Left ventricle myocardium superior (tissue), 1 donor: ENCODE measurements around the gene TUBA1A. TPM values are rescaled to one million over a fixed set of nuclear protein-coding genes. Genes with fewer than 3 reads are reported as not detected.
"Not testable (repeated sequence)": the region's sequence is repeated elsewhere in the genome, so short reads cannot be mapped to it uniquely, and the experiment has no call there.

Experiments used
- ATAC-seq: fragments of 200-7000 bp; cut with Tn5 transposase; one replicate; pipeline ENCODE4 v1.9.1; 2020; ENCODE audit warnings: mild to moderate bottlenecking, moderate library complexity
- DNase-seq: peaks from one replicate; pipeline ENCODE4 v3.0.0-alpha.2; 2020
- intact Hi-C: fragments of 100-400 bp; cut with micrococcal nuclease; formaldehyde crosslinking; loops from one replicate; pipeline ENCODE4 v1.11.0; 2022
- total RNA-seq: library from RNA; stranded (reverse); fragmentation: NEBNext Ultra II Directional; extraction: Animal tissue kit (Norgen Biotek cat#: 25700); gene quantifications from one replicate; pipeline ENCODE4 v1.2.1, GENCODE V29; 2021
- donor health status: DM: no; HTN: yes; CAD: no; lungs with severe emphysema.

Gene TUBA1A
- total RNA-seq, 1 donor from 2014 or later = 69.9 TPM

DNA sequence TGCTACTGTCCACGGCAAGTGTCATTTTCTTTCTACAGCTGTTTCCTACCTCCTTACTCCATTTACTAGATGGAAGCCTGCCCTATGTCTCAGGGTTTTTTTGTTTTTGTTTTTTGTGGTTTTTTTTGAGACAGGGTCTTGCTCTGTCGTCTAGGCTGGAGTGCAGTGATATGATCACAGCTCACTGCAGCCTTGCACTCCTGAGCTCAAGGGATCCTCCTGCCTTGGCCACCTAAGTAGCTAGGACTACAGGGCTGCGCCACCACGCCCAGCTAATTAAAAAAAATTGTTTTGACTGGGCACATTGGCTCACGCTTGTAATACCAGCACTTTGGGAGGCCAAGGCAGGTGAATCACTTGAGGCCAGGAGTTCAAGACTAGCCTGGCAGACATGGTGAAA, 14.7 kb downstream of the TUBA1A start:
- intact Hi-C loops = no loop called here
- ATAC-seq (no peak), DNase-seq (no peak)

DNA sequence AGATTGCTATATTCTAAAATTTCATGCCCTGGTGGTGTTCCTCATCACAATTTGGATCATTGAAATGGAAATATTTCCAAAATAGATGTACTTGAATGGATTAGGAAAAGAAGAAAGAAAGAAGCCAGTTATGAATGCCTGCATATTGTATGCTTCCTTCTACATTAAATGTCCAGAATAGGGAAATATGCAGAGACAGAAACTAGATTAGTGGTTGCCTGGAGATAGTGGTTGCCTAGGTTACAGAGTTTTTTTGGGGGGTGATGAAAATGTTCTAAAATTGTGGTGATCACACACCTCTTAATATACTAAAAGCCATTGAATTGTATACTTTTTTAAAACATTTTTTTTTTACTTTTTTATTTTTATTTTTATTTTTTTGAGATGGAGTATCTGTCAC, 18.0 kb downstream of the TUBA1A start:
- DNase-seq = no peak
- intact Hi-C loops = no loop called here
- no peak for ATAC-seq

DNA sequence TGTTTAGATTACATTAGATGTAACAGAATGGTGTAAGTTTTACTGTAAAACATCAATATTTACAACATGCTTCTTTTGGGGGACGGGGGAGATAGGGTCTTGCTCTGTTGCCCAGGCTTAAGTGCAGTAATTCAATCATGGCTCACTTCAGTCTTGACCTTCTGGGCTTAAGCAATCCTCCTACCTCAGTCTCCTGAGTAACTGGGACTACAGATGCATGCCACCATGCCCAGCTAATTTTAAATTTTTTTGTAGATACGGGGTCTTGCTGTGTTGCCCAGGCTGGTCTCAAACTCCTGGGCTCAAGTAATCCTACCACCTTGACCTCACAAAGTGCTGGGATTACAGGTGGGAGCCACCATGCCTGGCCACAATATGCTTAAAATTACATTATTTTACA, 23.8 kb downstream of the TUBA1A start:
- intact Hi-C loops = no loop called here
- no peak for ATAC-seq
- no peak for DNase-seq

DNA sequence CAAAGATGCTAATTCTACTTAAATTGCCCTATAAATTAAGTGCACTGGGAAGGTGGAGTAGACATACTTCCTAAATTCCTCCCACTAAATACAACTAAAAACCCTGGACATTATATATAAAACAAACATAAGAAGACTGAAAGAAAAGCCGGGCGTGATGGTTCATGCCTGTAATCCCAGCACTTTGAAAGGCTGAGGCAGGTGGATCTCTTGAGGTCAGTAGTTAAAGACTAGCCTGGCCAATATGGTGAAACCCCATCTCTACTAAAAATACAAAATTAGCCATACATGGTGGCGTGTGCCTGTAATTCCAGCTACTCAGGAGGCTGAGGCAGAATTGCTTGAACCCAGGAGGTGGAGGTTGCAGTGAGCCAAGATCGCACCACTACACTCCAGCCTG, 27.0 kb downstream of the TUBA1A start:
- DNase-seq = not testable (repeated sequence)

DNA sequence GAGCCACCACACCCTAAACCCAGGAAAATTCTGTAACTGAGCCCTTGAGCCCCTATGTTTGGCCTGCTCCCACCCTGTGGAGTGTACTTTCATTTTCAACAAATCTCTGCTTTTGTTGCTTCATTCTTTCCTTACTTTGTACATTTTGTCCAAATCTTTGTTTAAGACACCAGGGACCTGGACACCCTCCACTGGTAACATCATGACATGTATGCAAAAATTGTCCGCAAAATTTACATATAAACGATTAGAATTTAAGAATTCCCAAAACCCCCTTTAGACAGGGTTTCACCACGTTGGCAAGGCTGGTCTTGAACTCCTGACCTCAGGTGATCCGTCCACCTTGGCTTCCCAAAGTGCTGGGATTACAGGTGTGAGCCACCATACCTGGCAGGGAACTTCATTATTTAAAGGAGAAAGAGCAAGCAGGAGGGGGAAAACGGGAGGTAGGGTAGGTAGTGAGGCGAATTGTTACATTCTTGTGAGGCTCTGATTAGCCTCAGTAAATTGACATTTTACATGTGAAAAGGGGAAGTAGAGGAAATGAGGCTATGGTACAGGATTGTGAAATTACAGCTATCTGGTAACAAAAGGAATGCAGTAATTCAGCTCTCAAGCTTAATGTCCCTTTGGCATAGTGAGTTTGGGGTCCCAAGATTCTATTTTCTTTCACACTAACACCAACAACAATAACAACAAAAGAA, 27.6 kb downstream of the TUBA1A start:
- no peak for DNase-seq
- intact Hi-C loops = no loop called here
- ATAC-seq = no peak

More for the DNA sequence above, 27.0 kb downstream of the TUBA1A start:
- intact Hi-C loops, ATAC-seq: not testable (repeated sequence)

DNA sequence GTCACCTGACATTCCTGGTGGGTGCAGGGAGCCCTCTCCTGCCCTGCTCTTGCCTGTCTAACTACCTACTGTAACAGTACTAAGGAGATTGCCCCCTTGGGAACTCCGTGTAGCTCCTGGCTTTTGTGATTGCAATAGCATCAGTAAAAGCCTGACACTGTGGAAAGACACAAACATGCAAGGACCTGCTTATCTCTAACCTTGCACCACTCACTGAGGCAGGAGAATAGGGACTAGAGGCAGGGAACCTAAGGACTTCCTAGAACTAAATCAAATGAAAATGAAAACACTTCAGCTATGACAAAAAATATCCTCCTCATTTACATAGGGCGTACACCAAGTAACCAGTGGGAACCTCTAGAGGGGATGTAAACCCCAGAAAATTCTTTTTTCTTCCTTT, 28.5 kb downstream of the TUBA1A start:
- no peak for DNase-seq
- intact Hi-C loops = no loop called here
- no peak for ATAC-seq

DNA sequence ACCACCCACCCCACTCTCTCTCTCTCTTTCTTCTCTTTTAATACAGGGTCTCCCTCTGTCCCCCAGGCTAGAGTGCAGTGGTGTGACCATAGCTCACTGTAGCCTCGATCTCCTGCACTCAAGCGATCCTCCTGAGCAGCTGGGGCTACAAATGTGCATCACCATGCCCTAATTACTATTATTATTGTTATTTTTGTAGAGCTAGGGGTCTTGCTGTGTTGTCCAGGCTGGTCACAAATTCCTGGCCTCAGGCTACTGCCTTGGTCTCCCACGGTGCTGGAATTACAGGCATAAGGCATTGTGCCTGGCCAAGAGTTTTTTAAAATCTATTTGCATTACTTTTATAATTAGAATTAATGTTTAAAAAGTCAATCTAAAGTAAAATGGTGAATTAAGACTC, 34.7 kb downstream of the TUBA1A start:
- DNase-seq = no peak
- no peak for ATAC-seq
- intact Hi-C loops = no loop called here

DNA sequence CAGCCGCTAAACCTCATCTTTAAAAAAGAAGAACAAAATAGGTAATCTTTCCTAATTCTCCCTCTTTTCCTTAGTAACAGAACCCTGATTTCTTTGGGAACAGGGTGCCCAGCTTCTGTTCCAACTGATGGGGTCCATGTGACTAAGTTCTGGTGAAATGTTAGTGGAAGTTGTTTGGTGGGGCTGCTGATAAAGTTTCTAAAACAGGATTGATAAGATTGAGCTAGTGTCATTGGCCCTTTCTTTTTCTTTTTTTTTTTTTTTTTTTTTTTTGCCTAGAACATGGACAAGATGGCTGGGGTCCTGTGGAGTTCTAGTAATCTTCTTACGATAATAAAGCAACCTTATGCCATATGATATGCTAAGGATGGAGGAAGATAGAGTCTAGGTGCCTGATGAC, 41.5 kb downstream of the TUBA1A start:
- ATAC-seq (no peak), DNase-seq (no peak)
- intact Hi-C loops = no loop called here

DNA sequence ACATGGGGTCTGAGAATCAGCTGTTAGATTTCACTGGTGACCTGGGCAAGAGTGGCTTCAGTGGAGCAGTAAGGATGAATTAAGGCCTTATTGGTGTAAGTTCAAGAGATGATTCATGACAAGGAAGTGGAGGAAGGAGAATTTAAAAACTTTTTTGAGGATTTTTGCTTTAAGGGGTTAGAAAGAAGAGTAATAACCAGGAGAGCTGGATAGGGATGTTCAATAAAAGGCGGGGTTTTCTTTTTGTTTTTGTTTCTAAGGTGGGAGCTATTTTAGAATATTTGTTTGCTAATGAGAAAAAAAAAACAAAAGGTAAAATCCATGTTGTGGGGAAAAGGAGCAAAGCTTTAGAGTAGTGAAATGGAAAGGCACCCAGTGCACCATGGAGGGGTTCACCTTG, 42.5 kb downstream of the TUBA1A start:
- no peak for DNase-seq
- ATAC-seq = no peak
- intact Hi-C loops = no loop called here

DNA sequence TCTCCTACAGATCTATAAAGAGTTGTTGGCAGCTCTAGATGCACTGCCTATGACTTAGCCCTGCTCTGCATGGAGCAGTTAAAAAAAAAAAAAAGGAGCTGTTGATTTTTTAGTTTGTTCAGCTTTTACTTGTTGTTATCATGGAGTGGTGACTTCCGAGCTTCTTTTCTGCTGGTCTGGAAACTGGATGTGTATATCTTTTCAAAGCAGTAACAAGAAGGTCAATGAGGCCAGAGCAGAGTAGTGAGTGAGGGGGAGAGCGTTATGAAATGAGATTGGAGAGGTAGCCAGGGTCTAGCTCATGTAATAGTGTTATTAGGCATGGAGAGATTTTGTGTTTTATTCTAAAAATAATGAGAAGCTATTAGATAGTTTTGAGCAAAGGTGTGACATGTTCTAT, 44.5 kb downstream of the TUBA1A start:
- DNase-seq (no peak), ATAC-seq (no peak)
- intact Hi-C loops = no loop called here

DNA sequence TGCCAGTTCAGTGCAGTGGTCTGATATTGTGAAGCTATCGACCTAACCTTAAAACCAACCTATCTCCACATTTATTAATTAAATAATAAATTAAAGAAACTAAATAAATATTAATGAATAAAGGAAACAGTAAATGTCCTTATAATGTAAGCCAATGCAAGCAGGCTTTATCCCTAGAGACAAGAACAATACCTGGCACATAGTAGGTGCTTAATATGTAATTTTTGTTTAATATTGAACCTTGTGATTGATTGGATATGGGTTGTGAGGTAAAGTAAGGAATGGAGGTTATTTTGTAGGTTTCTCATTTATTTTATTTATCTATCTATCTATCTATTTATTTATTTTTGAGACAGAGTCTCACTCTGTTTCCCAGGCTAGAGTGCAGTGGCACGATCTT, 49.9 kb downstream of the TUBA1A start:
- intact Hi-C loops = loop anchor here (10.0 kb wide), 1 partner anchor 96 kb away; no protein-coding TSS in a partner anchor
- ATAC-seq (no peak), DNase-seq (no peak)

DNA sequence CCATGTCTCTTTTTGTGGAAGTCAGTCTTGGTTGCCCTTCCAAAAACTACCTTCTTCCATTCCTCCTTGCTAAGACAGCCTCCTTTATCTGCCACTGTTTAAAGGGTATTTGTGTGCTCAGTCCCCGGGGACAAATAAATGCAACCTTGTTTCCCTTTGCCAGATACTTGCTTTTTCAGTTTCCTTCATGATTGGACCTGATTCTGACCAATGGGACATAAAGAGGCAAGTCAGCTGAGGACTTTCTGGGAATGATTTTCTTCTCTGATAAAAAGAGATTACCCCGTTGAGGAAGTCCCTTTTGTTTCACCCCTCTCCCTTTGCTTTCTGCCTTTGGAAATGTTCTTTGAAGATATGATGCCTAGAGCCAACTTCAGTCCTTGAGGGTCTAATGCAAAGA, 50.3 kb downstream of the TUBA1A start:
- ATAC-seq (no peak), DNase-seq (no peak)
- intact Hi-C loops = loop anchor here (10.0 kb wide), 1 partner anchor 96 kb away; no protein-coding TSS in a partner anchor

DNA sequence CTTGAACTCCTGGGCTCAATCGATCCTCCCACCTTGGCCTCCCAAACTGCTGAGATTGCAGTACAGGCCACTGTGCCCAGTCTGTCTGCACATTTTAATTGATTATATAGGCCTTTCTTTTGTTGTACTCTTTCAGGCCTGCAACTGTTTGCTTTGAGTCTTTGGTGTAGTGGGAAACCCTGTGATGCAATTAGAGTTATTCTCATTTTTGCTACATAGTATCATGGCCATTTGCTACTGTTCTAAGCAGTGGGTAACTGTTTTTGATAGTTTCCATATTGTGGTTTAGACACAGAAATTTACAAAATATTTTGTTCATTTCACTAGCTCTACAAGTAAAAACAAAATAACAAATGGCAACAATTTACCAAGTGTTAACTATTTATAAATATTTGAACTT, 51.4 kb downstream of the TUBA1A start:
- no peak for DNase-seq
- intact Hi-C loops = loop anchor here (10.0 kb wide), 1 partner anchor 97 kb away; no protein-coding TSS in a partner anchor
- ATAC-seq = no peak

DNA sequence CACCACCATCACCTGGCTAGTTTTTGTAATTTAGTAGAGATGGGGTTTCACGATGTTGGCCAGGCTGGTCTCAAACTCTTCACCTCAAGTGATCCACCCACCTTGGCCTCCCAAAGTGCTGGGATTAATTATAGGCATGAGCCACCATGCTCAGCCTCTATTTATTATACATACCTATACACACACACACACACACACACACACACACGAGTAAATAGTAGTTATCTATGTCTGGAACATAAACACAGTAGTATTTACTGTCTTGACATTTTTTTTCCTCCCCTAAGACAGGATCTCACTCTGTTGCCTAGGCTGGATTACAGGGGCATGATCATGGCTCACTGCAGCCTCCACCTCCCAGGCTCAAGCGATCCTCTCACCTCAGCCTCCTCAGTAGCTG, 51.9 kb downstream of the TUBA1A start:
- DNase-seq, ATAC-seq: not testable (repeated sequence)
- intact Hi-C loops = loop anchor here (10.0 kb wide), 1 partner anchor 98 kb away; no protein-coding TSS in a partner anchor

Other genes starting within 250 kb of the TUBA1A start
- 44.8 TPM for gene ARF3, start 231.6 kb downstream of the TUBA1A start, total RNA-seq
- gene WNT10B, start 217.3 kb downstream of the TUBA1A start, total RNA-seq = 0.17 TPM
- gene WNT1, start 210.8 kb downstream of the TUBA1A start, total RNA-seq = not detected
- gene DDN, start 189.7 kb downstream of the TUBA1A start, total RNA-seq = 0.77 TPM
- gene PRKAG1, start 170.3 kb downstream of the TUBA1A start, total RNA-seq = 78.1 TPM
- gene KMT2D, start 128.3 kb downstream of the TUBA1A start, total RNA-seq = 43.8 TPM
- gene RHEBL1, start 119.1 kb downstream of the TUBA1A start, total RNA-seq = 0.32 TPM
- 0.52 TPM for gene DHH, start 94.3 kb downstream of the TUBA1A start, total RNA-seq
- gene LMBR1L, start 78.2 kb downstream of the TUBA1A start, total RNA-seq = 30.7 TPM
- 329 TPM for gene TUBA1B, start 57.7 kb downstream of the TUBA1A start, total RNA-seq
- gene TUBA1C, start 76.0 kb upstream of the TUBA1A start, total RNA-seq = 31.4 TPM
- not detected for gene PRPH, start 106.1 kb upstream of the TUBA1A start, total RNA-seq
- gene TROAP, start 134.2 kb upstream of the TUBA1A start, total RNA-seq = 0.37 TPM
- gene C1QL4, start 148.1 kb upstream of the TUBA1A start, total RNA-seq = not detected
- 0.10 TPM for gene DNAJC22, start 157.8 kb upstream of the TUBA1A start, total RNA-seq
- 5.7 TPM for gene SPATS2, start 178.4 kb upstream of the TUBA1A start, total RNA-seq